Vagina (tissue), 2 donors: ENCODE measurements around the gene C5orf22. TPM values are rescaled to one million over a fixed set of nuclear protein-coding genes. Genes with fewer than 3 reads are reported as not detected.

Experiments
- DNase-seq, 2 donors: peaks; one replicate each; pipeline ENCODE4 v3.0.0-alpha.2; 2017; ENCODE audit errors: extremely low spot score in 2 of 2
- H3K27ac ChIP-seq: fragments of 200-600 bp; sonication (generic); one replicate; pipeline ENCODE4 v1.5.1; 2019
- H3K27me3 ChIP-seq: fragments of 200-600 bp; sonication (generic); one replicate; pipeline ENCODE4 v1.5.1; 2019
- H3K36me3 ChIP-seq, 2 donors: fragments of 200-600 bp; sonication (generic); one replicate each; pipeline ENCODE4 v1.5.1; 2017 to 2019
- H3K4me1 ChIP-seq: fragments of 200-600 bp; sonication (generic); one replicate; pipeline ENCODE4 v1.5.1; 2019
- H3K4me3 ChIP-seq, 2 donors: fragments of 200-600 bp; sonication (generic); 1 replicate in 1 of 2; 2 replicates in 1 of 2; pipeline ENCODE4 v1.5.1; 2016 to 2019
- H3K9me3 ChIP-seq: fragments of 200-600 bp; sonication (generic); one replicate; pipeline ENCODE4 v1.5.1; 2019
- CTCF ChIP-seq, 3 experiments: fragments of 450-650 bp in 2 of 3; fragments of 200-600 bp in 1 of 3; sonication (generic) in 1 of 3; IDR thresholded peaks; one replicate each; pipeline ENCODE4 v1.5.1; 2017 to 2019; ENCODE audit warnings: antibody characterized with exemption in 3 of 3, mild to moderate bottlenecking in 2 of 3, moderate library complexity in 2 of 3
- POLR2A ChIP-seq, 2 donors: fragments of 450-650 bp; IDR thresholded peaks; one replicate each; pipeline ENCODE4 v1.6.1; 2017; ENCODE audit warnings: antibody characterized with exemption in 2 of 2, mild to moderate bottlenecking in 2 of 2, moderate library complexity in 2 of 2
- POLR2AphosphoS5 ChIP-seq, 2 donors: sonication (generic); formaldehyde crosslinking; IDR thresholded peaks; one replicate each; pipeline ENCODE4 v1.9.0; 2017; ENCODE audit warnings: antibody characterized with exemption in 2 of 2, mild to moderate bottlenecking in 2 of 2, low read depth in 1 of 2; ENCODE audit not compliant: insufficient read depth in 1 of 2
- intact Hi-C: fragments of 100-400 bp; cut with DNase I; formaldehyde crosslinking; loops from one replicate; pipeline ENCODE4 v1.15.1; 2023
- total RNA-seq: library from RNA; depleted of rRNA; stranded (reverse); fragments of >200 nt; gene quantifications from one replicate; pipeline ENCODE4 v1.2.3, GENCODE V29; 2016

The C5orf22 gene
- total RNA-seq, 1 donor from 2014 or later, result 18.2 TPM

- H3K4me3 ChIP-seq, result no peak overlapping the region
- no peak for DNase-seq
- H3K27ac ChIP-seq, result no peak overlapping the region
- peaks cover 0 to 53% of the 10 kb centered on the region in 2 donors for H3K36me3 ChIP-seq
- TF ChIP-seq POLR2AphosphoS5 (IDR thresholded peaks at IDR 0.05; ENCODE audit: insufficient read depth in 1 of 2, low read depth in 1 of 2) (no peak), CTCF (IDR thresholded peaks at IDR 0.05) (no peak), POLR2A (IDR thresholded peaks at IDR 0.05) (no peak)
- intact Hi-C loops, result no loop called here
- H3K9me3 ChIP-seq, result no peaks in the 10 kb centered on the region
- no peaks in the 10 kb centered on the region for H3K27me3 ChIP-seq
- no peaks in the 10 kb centered on the region for H3K4me1 ChIP-seq
Observed at GRCh38 chr5:31492869-31493268, 39.2 kb upstream of the C5orf22 start.

GRCh38 chr5:31495336-31495735 is 36.8 kb upstream of the C5orf22 start:
- DNase-seq, result no peak
- no peak overlapping the region for H3K27ac ChIP-seq
- H3K4me3 ChIP-seq, result no peak overlapping the region
- no peak for TF ChIP-seq CTCF (IDR thresholded peaks at IDR 0.05)
- no peak for TF ChIP-seq POLR2A (IDR thresholded peaks at IDR 0.05)
- TF ChIP-seq POLR2AphosphoS5 (IDR thresholded peaks at IDR 0.05; ENCODE audit: insufficient read depth in 1 of 2, low read depth in 1 of 2), result no peak
- H3K9me3 ChIP-seq, result no peaks in the 10 kb centered on the region
- no peaks in the 10 kb centered on the region for H3K4me1 ChIP-seq
- H3K36me3 ChIP-seq, result peaks cover 0 to 66% of the 10 kb centered on the region in 2 donors
- no peaks in the 10 kb centered on the region for H3K27me3 ChIP-seq
- intact Hi-C loops, result no loop called here

GRCh38 chr5:31496301-31496700 is 35.8 kb upstream of the C5orf22 start:
- Histone ChIP-seq H3K27ac (no peak overlapping the region), H3K36me3 (peaks cover 0 to 73% of the 10 kb centered on the region in 2 donors), H3K4me1 (no peaks in the 10 kb centered on the region), H3K27me3 (no peaks in the 10 kb centered on the region), H3K4me3 (no peak overlapping the region), H3K9me3 (no peaks in the 10 kb centered on the region)
- no peak for DNase-seq
- TF ChIP-seq CTCF (IDR thresholded peaks at IDR 0.05) (no peak), POLR2A (IDR thresholded peaks at IDR 0.05) (no peak), POLR2AphosphoS5 (IDR thresholded peaks at IDR 0.05; ENCODE audit: insufficient read depth in 1 of 2, low read depth in 1 of 2) (no peak)
- intact Hi-C loops, result no loop called here

GRCh38 chr5:31496891-31497290 is 35.2 kb upstream of the C5orf22 start:
- no peak for TF ChIP-seq CTCF (IDR thresholded peaks at IDR 0.05)
- no peak for TF ChIP-seq POLR2AphosphoS5 (IDR thresholded peaks at IDR 0.05; ENCODE audit: insufficient read depth in 1 of 2, low read depth in 1 of 2)
- TF ChIP-seq POLR2A (IDR thresholded peaks at IDR 0.05), result no peak
- H3K36me3 ChIP-seq, result peaks cover 0 to 79% of the 10 kb centered on the region in 2 donors
- intact Hi-C loops, result no loop called here
- H3K9me3 ChIP-seq, result no peaks in the 10 kb centered on the region
- no peak for DNase-seq
- no peak overlapping the region for H3K27ac ChIP-seq
- no peaks in the 10 kb centered on the region for H3K4me1 ChIP-seq
- H3K4me3 ChIP-seq, result no peak overlapping the region
- no peaks in the 10 kb centered on the region for H3K27me3 ChIP-seq

- H3K36me3 ChIP-seq, result peaks cover 0 to 83% of the 10 kb centered on the region in 2 donors
- no peaks in the 10 kb centered on the region for H3K9me3 ChIP-seq
- no peaks in the 10 kb centered on the region for H3K4me1 ChIP-seq
- TF ChIP-seq POLR2A (IDR thresholded peaks at IDR 0.05) (no peak), CTCF (IDR thresholded peaks at IDR 0.05) (no peak), POLR2AphosphoS5 (IDR thresholded peaks at IDR 0.05; ENCODE audit: insufficient read depth in 1 of 2, low read depth in 1 of 2) (no peak)
- H3K27me3 ChIP-seq, result no peaks in the 10 kb centered on the region
- intact Hi-C loops, result no loop called here
- no peak overlapping the region for H3K27ac ChIP-seq
- no peak for DNase-seq
- H3K4me3 ChIP-seq, result no peak overlapping the region
Observed at GRCh38 chr5:31500256-31500655, 31.8 kb upstream of the C5orf22 start.
